Prostate gland (tissue), 2 donors: ENCODE data around the gene DDRGK1. TPM values are rescaled to one million over a fixed set of nuclear protein-coding genes. Genes with fewer than 3 reads are reported as not detected.

Source experiments
- DNase-seq: peaks from one replicate; pipeline ENCODE4 v3.0.0-alpha.2; 2019; ENCODE audit warnings: low spot score
- H3K27ac ChIP-seq, 2 donors: fragments of 200-600 bp; sonication (generic); 2 replicates each; pipeline ENCODE4 v1.5.1; 2017 to 2019
- H3K27me3 ChIP-seq: fragments of 200-600 bp; sonication (generic); replicated peaks from 2 replicates; pipeline ENCODE4 v1.5.1; 2019; ENCODE audit not compliant: insufficient read depth
- H3K36me3 ChIP-seq, 2 donors: fragments of 200-600 bp; sonication (generic); 1 replicate in 1 of 2; 2 replicates in 1 of 2; pipeline versions ENCODE4 v1.5.1 to v1.8.1; 2017 to 2019
- H3K4me1 ChIP-seq: fragments of 200-600 bp; sonication (generic); replicated peaks from 2 replicates; pipeline ENCODE4 v1.5.1; 2019
- H3K4me3 ChIP-seq, 2 donors: fragments of 200-600 bp; sonication (generic); 2 replicates each; pipeline ENCODE4 v1.5.1; 2017 to 2019
- H3K9me3 ChIP-seq: fragments of 200-600 bp; sonication (generic); 2 replicates; pipeline ENCODE4 v1.5.1; 2017
- CTCF ChIP-seq, 4 experiments: fragments of 200-600 bp in 2 of 4; fragments of 450-650 bp in 2 of 4; sonication (generic) in 2 of 4; IDR thresholded peaks; 1 replicate in 3 of 4; 2 replicates in 1 of 4; pipeline ENCODE4 v1.5.1; 2016 to 2019; ENCODE audit warnings: antibody characterized with exemption in 4 of 4, mild to moderate bottlenecking in 2 of 4, moderate library complexity in 2 of 4
- POLR2A ChIP-seq: fragments of 450-650 bp; IDR thresholded peaks from one replicate; pipeline ENCODE4 v1.6.1; 2016; ENCODE audit warnings: antibody characterized with exemption, mild to moderate bottlenecking
- POLR2AphosphoS5 ChIP-seq: sonication (generic); formaldehyde crosslinking; IDR thresholded peaks from one replicate; pipeline ENCODE4 v1.6.1; 2017; ENCODE audit warnings: antibody characterized with exemption
- WGBS: methylation state at CpG from one replicate; pipeline ENCODE4 v1.1.5; 2018; 5-methylcytosine and 5-hydroxymethylcytosine counted together
- intact Hi-C: fragments of 100-400 bp; cut with DNase I; formaldehyde crosslinking; loops from one replicate; pipeline ENCODE4 v1.14.2; 2022
- total RNA-seq, 2 donors: library from RNA; depleted of rRNA; stranded (reverse); fragments of >200 nt; gene quantifications; one replicate each; pipeline ENCODE4 v1.1.0, GENCODE V29; 2016

DDRGK1 gene
- 100 to 1,000 TPM in 1 of 2 donors, 10 to 100 TPM in 1; 87.5 to 126 TPM for total RNA-seq

GRCh38 chr20:3204124-3204794 lies at the start of gene DDRGK1:
Gene DDRGK1, minus strand, starts transcription at chr20:3204682. Its CDS starts 55 bp downstream, at chr20:3204627.
- intact Hi-C loops = no loop called here
- Histone ChIP-seq H3K9me3 (no peaks in the 10 kb centered on the region), H3K4me3 (peak within 1 kb of the TSS; percentile 70 to 78), H3K4me1 (peaks cover 10% of the 10 kb centered on the region), H3K27ac (peak within 1 kb of the TSS; percentile 78 to 90), H3K27me3 (no peaks in the 10 kb centered on the region), H3K36me3 (peaks cover 9 to 11% of the 10 kb centered on the region in 2 donors)
- DNase-seq = peak; percentile 85
- TF ChIP-seq CTCF (IDR thresholded peaks at IDR 0.05) = no peak
- TF ChIP-seq POLR2AphosphoS5 = peak; percentile 92
- peak; percentile 67 for TF ChIP-seq POLR2A
- WGBS = under 1% methylated on average over 44 of the region's 48 CpGs

GRCh38 chr20:3251806-3252205 lies 47.3 kb upstream of the DDRGK1 start:
- TF ChIP-seq POLR2A (no peak), POLR2AphosphoS5 (no peak), CTCF (IDR thresholded peaks at IDR 0.05) (no peak)
- H3K4me1 ChIP-seq = no peaks in the 10 kb centered on the region
- intact Hi-C loops = no loop called here
- H3K9me3 ChIP-seq = no peaks in the 10 kb centered on the region
- H3K4me3 ChIP-seq = no peak overlapping the region
- H3K27ac ChIP-seq = no peak overlapping the region
- no peak for DNase-seq
- WGBS = 38% methylated on average over 6 of the region's 8 CpGs
- no peaks in the 10 kb centered on the region for H3K27me3 ChIP-seq
- peaks cover 0 to 7% of the 10 kb centered on the region in 2 donors for H3K36me3 ChIP-seq

GRCh38 chr20:3250091-3250504 lies 45.6 kb upstream of the DDRGK1 start:
- 77% methylated on average over 10 of the region's 10 CpGs for WGBS
- intact Hi-C loops = no loop called here
- H3K4me3 ChIP-seq = no peak overlapping the region

GRCh38 chr20:3248993-3249347 lies 44.5 kb upstream of the DDRGK1 start:
- WGBS = 28% methylated on average over 18 of the region's 18 CpGs
- Histone ChIP-seq H3K4me1 (no peaks in the 10 kb centered on the region), H3K4me3 (no peak overlapping the region), H3K36me3 (no peaks in the 10 kb centered on the region), H3K27me3 (no peaks in the 10 kb centered on the region), H3K9me3 (no peaks in the 10 kb centered on the region), H3K27ac (no peak overlapping the region)
- DNase-seq = no peak
- TF ChIP-seq POLR2AphosphoS5 (no peak), POLR2A (no peak), CTCF (IDR thresholded peaks at IDR 0.05) (no peak)
- intact Hi-C loops = no loop called here

More at GRCh38 chr20:3250091-3250504, 45.6 kb upstream of the DDRGK1 start:
- no peaks in the 10 kb centered on the region for H3K27me3 ChIP-seq
- H3K4me1 ChIP-seq = no peaks in the 10 kb centered on the region
- H3K36me3 ChIP-seq = peaks cover 0 to 7% of the 10 kb centered on the region in 2 donors
- H3K27ac ChIP-seq = no peak overlapping the region
- no peaks in the 10 kb centered on the region for H3K9me3 ChIP-seq
- DNase-seq = no peak
- TF ChIP-seq POLR2A = no peak
- TF ChIP-seq POLR2AphosphoS5 = no peak
- TF ChIP-seq CTCF (IDR thresholded peaks at IDR 0.05) = no peak
